Stimulated activated CD4-positive, alpha-beta T cell treated with anti-CD3 and anti-CD28 coated beads, Interleukin-15, amount 100 ng/mL, for 24 hours (primary cell): ENCODE data around the gene TICRR.

Source experiments
- DNase-seq: peaks from one replicate; pipeline ENCODE4 v3.0.0-alpha.2; 2020

Gene TICRR

DNA sequence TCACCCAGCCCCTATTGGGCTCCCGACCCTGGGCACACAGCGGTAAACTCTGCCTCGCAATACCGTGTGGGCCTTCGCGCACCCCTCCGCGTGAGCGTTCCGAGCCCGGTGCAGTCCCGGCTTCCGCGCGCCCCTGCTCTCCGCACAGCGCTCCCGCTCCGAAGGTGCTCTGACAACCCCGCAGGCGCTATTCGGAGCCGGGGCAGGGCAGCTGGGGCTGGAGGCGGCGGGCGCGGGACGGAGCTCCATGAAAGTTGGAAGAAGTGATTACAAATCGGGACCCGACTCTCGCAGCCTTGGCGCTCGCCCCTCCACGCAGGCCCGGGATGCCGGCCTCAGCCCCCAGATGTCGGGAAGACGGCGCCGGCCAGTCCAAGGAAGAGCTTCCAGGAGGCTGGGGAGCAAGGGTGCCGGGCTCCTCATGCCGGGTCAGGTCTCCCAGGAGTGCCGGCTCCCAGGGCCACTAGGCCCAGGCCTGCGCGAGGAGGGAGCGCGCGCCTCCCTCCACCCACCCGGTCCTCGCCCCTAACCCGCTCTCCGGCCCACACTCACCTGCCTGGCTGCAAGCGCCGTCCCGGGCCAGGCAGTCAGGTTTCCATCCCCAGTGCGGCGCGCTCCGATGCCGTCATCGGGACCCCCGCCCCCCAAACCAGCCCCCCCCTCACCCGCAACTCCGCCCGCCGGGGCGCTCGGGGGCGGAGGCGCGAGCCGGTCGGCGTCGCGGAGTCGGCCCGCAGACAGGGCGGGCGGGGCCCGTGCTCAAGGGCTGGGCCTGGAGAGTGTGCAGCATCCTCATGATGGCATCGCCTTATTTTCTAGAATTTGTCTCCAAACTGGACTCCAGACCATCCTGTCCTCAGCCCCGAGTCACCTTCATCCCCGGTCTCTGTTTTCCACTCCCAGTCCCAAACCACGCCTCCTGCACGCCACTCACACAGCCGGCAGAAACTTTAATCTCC, 79.9 kb downstream of the TICRR start, which contains the start of gene KIF7:
Gene KIF7, minus strand, starts transcription at position 621 of the 959 bp plus-strand sequence. CDS start 2,537 bp downstream, outside the sequence.
- DNase-seq: peak; percentile 45

DNA sequence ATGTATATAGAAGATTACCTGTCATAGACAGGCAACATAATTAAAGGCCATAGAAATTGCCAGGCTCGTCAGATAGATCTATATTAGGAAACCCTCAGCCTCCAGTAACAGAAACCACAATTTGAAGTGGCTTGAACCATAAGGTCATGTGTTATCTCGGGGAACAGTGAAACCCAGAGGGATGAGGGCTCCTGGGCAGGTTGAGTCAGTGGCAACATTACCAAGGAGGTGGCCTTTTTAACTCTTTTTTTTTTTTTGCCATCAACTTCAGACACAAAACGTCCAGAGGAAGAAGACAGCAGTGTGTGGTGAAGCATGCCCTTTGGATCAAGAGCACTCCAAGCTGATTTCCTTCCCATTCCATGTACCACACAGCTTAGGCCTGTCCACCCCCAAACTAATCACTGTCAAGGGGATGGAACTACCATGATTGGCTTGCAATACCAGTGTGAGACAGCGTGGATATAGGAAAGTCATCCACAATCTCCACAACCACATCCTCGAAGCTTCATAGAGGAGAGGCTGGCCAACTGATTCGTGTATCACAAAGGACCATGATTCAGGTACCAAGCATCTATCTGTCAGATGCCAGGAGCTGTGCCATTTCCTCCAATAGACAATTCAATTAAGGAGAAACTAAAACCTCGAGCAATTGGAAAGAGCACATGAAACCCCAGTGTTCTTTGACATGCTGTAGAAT, 81.0 kb downstream of the TICRR start:
- DNase-seq: no peak

DNA sequence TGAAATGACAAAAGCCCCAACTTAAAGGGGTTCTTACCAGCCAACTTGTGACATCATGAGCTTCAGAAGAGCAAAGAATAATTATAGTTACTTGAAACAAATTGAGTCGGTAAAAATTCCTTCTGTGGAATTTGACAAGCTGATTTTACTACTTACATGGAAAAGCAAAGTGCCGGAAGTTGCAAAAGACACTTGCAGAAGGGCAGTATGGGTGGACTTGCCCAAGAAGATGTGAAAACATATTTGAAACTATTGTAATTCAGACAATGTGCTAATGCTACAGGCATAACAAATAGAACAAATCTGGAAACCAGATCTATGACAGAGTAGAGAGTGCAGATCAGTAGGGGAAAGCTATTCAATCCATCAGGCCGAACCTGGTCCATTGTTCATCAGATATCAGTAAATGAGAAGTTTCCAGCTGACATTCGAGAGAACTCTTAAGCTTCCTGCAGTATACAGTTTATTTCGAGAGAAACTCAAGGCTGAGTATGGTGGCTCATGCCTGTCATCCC, 82.5 kb downstream of the TICRR start:
- DNase-seq: no peak

DNA sequence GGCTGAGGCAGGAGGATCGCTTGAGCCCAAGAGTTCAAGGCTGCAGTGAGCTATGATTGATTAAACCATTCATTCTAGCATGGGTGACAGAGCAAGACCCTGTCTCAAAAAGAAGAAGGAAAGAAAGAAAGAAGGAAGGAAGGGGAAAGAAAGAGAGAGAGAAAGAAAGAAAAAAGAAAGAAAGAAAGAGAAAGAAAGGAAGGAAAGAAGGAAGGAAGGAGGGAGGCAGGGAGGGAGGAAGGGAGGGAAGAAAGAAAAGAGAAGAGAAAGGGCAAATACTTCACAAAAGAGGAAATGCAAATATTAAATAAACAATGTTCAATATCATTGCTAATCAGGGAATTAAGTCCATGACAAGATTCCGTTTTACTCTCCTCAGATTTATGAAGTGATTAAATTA, 84.0 kb downstream of the TICRR start:
- DNase-seq: no peak

DNA sequence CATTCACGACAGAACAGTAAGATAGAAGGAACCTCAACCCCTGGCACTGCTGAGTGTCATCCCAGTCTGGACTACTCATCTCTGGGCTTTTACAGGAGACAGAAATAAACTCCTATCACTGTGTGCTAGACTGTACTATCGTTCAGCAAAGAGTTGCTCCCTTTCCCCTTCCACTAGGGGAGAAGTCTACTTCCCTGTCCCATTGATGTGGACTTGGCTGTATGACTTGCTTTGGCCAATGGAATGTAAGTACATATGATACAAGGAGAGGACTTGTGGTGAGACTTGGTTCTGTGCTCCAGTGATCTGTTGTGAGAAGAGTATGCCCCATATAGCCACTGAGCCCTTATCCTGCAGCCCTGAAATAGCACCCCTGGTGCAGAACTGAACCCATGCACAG, 85.3 kb downstream of the TICRR start:
- DNase-seq: no peak

DNA sequence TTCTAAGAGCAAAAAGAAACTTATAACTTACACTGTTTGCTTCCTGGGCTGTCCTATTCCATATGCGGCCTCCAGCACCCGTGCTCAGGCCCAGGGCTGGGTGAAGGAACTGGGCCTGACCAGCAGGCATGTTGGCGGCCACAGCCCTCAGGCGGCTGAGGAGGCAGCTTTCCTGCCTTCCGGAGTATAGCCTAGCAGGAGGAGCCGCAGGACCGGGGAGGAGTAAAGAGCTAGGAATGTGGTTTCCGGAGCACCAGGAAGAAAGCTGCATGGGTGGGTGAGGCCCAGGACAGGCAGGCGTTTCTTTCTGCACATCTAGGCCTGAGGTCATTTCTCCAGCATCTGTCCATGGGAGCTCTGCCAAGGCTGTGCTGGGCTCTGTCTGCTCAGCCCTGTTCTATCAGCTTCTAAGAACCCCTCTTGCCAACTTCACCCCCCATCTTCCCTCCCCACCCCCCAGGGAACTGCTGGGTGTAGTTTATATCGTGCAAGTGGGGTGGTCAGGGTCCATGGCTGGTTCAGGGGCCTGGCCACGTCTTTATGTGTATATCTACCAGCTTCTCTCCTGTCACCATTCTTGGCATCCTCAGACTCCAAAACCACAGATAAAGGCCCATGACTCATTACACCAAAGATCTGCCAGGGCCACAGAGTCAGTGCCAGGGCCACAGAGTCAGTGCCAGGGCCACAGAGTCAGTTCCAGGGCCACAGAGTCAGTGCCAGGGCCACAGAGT, 87.8 kb downstream of the TICRR start:
- DNase-seq: no peak

DNA sequence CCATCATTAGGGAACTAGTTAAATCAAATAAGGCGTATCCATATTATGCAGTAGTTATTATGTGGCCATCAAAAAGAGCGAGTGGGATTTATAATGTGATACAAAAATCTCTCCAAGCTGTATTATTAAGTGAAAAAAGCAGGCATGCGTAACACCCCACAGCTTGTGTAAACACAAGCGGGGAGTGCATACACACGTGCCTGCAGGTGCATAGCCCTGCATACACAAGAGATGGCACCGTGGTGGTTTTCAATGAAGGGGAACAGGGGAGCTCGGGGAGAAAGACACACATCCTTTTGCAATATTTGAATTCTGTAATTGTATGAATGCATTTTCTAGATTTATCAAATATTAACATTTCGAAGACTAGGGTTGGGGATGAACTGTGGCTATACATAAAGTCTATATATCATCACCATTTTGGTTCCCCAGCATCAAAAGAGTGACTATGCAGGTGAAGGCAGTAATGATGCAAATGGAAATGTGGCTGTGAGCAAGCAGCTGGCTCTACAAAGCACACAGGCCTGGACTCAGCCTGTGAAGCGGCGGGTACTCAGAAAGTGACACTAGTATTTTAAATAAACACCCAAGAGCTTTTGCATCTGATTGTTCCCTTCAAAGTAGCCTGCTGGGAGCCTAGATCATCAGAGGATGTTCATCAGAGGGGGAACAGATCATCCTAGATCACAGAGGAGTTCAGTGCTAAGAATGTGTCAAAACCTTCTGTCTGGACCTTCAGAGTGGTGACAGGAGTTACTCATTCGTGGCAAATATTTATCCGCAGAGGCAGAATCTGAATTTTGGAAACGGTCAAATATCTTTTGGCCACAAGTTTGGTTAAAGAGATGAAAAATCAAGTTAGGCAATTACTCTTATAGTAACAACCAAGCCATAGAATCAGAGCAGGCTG, 89.4 kb downstream of the TICRR start:
- no peak for DNase-seq

DNA sequence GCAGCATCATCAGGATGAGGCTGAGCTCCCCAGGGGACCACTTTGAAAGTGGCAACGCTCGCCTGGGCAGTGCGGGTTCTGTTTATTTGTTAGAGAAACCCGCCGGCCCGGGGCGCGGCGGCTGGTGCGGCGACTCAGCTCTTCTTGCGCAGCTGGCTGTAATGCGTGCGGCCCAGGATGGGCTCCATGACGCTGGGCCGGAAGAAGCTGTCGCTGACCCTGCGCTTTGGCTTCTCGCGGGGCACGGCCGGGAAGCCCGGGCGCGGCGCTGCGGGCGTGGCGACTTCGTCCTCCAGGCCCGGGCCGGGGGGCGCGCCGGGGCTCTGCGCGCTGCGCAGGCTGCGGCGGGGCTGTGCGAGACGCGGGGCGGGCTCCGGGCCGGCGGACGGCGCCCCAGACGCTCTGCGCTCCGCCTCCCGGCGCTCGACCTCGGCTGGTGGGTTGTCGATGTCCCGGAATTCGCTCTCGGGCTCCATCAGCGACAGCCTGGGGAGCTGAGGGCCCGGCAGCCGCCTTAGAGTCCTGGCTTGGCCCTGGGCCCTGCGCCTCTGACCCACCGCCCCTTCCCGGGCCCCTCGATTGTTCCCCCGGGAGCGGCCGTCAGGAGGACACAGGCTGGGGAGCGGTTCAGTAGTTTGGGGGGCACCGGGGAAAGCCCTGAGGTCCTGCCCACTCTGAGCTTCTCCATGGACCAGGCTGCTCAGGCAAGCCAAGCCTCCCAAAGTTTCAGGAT, 90.3 kb downstream of the TICRR start:
- DNase-seq: peak; percentile 38

DNA sequence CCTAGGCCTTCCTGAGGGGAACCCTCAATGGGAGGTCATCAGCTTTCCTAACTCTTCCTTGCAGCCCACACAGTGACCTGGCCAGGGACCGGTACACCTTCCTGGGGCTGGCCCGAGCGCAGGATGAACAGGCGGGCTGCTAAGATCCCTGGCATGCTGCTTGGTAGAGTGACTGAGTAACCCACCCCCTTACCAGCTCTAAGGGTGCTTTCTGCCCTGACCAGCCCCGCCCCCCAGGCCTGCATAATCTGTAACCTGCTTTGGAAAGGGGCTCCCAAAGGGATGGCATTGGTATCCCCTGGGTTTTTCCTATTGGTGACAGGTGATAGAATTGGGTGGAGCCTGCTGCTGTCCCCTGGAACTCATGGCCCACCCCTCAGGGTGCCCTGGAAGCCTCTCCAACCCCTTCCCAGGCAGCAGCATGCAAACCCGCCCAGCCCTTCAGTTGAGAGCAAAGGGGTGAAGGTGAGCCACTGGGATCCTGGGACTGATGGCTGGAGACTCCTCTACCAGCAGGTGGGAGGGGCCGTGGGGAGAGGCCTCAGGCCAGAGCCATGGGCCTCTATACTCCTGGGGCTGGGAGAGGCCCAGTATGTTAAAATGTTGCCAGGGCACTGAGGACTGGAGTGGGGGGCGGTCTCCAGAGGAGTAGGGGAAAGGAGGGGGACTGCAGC, 91.1 kb downstream of the TICRR start:
- DNase-seq: no peak

DNA sequence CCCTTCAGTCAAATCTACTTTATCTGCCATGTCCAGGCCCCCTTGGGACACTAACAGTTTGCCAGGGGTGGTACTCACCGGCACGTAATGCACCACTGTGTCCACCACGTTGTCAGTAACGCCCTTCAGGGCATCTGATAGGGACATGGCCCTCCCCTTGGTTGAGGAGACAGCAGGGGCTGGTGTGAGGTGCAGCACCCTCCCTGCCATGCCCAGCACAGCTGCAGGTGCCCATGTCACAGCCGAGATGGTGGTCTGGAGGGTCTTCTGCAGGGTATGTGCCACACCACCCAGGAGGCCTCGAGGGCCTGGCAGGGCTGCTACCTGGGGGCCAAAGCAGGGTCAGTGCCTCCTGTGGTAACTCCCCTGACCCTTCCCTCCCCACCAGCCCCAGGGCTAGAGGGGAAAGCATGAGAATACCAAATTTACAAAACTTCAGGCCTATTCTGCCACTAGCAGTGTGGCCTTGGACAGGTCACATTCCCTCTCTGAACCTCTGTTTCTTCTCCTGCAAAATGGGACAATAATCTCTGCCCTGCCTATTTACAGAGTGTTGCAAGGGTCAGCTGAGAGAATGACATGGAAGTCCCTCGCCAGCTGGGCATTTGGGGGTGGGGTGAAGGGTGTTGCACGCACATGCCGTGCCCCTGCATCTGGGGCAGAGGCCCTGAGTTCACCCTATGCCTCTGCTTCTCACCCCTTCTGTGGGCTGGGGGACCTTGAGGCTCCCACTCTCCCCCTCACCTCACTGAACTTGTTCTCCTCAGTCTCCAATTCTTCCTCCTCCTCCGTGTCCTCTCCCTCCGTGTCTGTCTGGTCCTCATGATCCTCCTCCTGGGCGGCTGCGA, 91.8 kb downstream of the TICRR start:
- no peak for DNase-seq

DNA sequence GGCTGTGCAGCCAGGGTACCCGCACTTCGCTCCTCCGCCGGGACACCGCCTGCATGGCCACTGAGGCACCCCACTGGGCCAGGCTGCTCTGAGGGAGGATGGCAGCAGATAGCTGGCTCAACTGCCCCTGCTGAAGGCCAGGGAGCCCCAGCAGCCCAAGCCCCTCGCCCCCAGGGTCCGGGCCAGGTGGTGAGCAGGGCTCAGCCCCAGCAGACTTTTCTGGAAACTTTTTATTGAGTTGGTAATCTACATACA, 92.4 kb downstream of the TICRR start:
- no peak for DNase-seq

DNA sequence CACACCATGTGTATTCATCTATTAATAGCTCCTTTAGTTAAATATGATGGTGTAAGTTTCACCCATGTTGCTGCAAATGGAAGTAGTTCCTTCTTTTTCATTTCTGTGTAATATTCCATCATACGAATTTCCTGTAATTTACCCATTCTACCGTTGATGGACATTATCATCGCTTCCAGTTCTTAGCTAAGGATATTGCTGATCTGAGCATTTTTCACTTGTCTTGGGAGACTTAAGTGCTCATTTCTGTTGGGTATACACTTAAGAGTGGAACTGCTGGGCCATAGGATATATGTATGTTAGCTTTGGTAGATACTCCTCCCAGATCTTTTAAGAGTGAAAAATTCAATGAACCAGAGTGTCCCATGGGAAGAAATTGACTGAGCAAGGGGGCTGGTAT, 92.9 kb downstream of the TICRR start:
- DNase-seq: no peak

DNA sequence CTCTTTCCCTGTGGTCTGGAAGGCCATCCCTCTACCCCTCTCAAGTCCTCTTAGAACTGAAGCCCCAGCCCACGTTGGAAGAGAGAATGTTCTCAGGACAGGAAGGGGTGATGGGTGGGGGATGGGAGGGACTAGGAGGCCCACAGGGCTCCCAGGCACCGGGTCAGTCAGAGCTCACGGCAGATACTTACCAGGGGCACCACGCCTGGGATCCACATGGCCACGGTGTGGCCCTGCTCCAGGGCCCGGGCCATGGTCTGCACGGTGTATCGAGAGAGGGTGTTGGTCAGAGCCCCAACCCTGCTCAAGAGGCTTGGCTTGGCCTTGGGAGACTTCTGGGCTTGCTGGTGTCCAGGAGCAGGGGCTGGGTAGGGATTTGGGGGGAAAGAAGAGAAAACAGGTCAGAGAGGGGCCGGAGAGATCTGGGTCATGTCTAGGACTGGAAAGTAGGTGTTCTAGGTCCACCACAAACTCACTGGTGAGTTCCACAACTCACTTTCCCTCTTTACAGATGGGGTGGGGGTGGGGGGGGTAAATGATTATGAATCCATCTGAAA, 94.1 kb downstream of the TICRR start:
- DNase-seq: no peak

DNA sequence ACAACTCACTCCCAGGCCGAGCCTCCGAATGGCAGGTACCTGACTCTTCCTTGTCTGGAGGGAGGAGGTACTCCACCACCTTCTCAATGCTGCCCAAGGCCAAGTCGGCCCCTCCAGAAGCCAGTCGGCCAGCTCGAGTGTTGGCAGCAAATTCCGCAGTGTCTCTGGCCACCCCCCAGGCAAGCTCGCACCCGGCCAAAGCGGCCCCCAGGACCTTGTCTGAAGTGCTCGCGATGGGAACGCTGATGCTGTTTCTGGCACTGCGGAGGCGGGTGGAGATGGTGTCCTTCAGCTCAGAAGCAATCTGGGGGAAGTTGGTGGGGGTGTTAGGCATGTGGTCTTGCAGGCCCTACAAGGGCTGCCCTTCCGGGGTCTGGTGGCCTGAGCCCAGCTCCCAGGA, 94.7 kb downstream of the TICRR start:
- DNase-seq: no peak

DNA sequence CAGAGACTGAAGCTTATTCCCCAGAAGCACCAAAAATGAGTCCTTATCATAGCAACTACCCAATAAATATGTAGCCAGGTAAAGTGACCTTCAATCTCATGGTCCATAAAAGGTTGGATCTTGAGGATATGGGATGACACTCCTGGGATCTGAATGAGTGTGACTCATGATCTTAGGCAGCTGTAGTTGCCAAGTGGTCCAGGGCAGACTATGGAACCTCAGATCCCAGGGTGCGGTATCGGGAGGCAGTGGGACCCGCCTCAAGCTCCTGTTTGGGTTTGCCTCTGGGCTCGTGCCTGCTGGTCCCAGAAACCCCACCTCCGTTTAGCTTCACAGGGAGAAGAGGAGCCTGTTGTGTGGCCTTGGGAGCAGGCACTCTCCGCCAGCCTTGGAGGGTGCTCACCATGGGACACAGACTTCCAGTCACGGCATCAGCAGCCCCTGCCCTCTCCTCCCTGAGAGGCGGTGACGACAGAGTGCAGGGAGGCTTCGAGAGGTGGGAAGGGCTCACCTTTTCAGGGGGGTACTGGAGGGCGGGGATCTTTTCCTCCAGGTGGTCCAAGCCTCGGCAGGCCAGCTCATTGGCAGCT, 95.8 kb downstream of the TICRR start:
- DNase-seq: no peak

DNA sequence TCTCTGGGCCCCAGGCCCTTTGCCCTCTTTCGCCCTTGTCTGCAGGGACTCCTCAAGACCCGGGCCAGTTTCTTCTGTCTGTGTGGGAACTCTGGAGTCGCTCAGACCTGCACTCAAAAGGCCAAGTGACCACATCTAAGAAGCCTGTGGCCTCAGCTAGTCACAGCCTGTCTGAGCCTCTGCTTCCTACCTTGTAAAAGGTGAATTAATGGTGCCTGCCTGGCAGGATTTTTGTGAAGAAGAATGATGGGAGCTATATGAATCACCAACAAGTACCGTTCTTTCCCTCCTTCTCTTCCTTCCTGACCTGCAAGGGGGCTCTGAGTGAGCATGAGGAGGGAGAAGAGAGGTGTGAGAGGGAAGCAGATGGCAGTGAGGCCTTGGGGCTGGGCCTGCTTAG, 96.4 kb downstream of the TICRR start:
- DNase-seq: no peak

DNA sequence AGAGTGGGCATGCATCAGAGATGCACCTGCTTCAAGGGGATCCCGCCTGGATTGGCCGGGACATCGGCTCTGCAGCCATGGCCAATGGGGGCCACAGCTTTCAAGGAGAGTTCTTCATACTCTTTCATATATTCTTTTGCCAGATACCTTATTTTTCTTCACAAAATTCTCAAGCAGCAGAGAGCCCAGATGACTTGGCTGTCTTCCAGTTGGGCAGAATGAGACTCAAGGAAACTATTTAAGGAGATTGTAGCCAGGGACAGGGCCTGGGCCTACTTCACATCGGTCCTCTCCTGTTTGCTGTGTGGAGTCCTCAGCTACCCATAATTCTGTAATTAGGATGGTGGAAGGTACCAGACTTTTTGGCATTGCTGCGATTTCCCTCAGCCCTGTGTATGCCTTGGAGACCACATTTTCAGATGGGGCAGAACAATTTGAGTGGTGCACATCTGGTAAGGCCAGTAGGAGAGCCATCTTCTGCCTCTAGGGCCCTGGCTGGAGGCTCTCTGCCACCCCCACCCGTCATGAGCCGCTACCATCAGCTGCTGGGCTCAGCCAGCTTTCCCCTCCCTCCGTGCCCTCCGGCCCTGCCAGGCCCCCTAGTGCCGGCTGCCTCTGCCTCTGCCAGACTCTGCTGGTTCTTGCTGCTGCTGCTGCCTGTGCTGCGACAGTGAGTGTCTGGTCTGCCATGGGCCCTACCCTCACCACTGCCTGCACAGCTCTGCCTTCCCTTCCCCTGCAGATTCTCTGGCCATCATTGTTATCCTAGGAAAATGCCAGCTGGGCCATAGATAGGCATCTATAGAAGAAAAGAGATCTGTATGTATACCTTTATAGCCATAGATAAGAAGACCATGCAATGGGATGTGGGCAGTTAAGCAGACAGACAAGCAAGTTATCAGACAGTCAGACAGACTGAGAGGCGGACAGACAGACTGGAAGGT, 97.2 kb downstream of the TICRR start:
- no peak for DNase-seq

DNA sequence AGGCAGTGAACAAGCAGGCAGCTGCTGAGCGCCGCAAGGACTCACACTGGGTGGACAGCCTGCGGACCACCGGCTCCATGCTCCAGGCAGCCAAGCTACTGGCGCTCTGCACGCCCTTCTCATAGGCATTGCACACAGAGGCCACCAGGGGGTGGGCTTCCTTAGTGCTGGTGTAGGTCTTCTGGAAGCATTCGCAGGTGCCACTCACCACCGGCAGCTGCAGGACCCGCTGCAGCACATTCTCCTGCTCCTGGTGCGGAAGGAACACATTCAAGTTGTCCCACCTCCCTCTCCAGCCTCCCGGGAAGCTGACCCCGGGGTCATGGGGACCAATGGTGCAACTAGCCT, 97.9 kb downstream of the TICRR start:
- DNase-seq: peak; percentile 40
